Hematopoietic multipotent progenitor cell treated with erythropoietin and hydrocortisone succinate and interleukin-3 and kit ligand, for 15 days (in vitro differentiated cells): ENCODE measurements around the gene ABHD12.

Experiments used
- DNase-seq: peaks from one replicate; pipeline ENCODE4 v3.0.0-alpha.2; 2015; ENCODE audit warnings: low spot score

Gene ABHD12

DNA sequence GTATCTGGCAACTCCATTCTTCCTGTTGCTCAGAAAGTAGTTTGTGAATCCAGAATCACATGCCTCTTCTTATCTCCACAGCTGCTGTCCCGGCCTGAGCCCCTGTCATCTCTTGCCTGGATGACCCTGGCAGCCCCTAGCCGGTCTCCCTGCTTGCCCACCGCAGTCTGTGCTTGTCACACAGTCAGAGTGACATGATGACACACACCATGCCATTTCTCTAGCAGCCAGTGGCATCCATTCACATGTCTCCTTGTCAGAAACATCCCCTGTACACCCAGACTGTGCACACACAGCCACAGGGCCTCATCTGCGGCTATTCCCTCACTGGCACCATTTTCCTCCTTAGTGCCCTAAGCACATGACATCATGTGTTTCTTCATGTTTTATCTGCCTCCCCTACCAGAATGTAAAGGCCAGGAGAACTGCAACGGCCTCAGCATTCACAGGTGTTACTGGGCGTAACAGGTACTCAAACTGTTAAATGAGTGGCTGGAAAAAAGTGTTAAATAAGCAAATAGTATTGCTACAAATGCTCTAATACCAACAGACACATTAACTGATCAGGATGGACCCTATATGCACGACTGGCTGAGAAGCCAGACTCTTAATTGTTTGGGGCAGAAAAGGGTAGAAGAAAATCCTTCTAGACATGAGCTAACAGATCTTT lies 9.6 kb downstream of the ABHD12 start:
- no peak for DNase-seq

- no peak for DNase-seq
Observed at GRCh38 chr20:25378884-25379733, 11.5 kb downstream of the ABHD12 start.

DNA sequence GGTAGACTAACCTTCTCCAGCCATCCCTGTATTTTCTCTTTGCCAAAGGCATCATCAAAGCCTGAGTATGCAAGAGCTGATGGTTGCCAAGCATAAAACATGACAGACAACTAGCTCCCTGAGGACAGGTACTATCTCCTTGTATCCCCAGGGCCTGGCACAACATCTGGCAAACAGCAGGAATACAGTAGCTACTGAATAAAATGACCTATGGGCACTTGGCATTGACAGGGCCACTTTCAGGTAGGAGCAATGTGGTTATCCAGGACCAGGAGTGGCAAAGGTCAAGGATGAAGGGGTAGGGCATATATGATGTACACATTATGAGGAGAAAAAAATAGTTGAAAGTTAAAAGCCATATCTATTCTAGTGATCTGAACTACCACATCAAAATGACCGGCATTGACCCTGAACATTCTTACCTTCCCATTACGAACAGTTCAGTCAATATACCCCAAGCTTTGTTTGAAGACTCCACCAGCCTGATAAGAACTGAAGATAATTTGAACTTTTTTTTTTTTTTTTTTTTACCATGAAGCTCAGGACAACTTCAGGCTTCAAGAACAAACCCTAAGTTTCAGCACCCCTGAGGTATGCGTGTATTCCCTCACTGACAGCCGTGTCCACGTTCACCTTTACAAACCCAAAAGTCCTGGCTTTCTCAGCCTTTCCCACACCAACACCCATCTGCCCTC lies 12.3 kb downstream of the ABHD12 start:
- no peak for DNase-seq

DNA sequence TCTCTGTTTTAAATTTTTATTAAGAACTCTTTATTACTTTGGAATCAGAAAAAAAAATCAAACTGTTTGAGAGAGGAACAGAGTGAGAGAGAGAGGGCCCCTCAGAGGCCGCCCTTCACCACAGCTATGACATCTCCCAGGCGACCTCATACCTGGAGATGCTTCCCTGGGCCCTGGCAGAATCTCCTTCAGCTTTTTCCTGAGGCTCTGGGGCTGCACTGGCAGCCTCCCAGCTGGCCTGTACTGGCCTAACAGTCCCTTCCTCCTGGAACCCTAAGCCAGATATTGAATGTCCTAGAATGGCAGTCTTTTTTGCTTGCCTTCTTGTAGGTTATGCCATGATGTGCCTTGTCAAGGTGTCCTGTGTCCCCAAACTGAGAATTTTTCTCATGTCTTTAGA lies 13.7 kb downstream of the ABHD12 start:
- DNase-seq: no peak

DNA sequence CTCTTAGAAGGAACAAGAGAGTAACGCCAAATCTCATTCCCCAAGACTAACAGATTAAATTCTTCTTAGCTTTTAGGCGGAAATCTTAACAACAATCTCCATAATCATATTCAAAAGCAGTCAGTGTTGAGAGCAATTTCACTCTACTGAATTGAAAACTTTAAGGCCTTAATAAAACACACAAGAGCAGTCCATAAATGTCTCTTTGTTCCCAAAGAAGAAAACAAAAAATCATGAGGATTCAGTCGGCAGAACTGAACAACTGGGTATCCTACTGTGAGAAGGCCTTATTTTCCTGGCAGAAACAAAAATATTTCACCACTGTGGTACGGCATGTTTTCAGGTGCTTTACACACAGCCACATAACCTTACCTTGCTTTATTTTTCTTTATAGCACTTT lies 14.4 kb downstream of the ABHD12 start:
- no peak for DNase-seq

DNA sequence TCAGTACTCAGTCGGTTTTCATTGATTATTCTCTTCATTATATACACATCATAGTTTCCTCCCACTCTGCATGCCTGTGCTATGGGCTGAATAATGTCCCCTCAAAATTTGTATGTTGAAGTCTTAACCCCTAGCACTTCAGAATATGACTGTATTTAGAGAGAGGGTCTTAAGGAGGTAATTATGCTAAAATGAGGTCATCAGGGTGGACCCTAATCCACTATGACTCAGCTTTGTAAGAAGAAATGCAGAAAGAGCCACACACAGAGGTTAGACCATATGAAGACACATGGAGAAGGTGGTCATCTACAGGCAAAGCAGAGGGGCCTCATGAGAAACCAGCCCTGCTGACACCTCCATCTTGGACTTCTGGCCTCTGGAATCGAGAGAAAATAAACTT lies 15.8 kb downstream of the ABHD12 start:
- no peak for DNase-seq

- DNase-seq: no peak
Observed at GRCh38 chr20:25372584-25373336, 17.9 kb downstream of the ABHD12 start.

- DNase-seq: no peak
Observed at GRCh38 chr20:25369971-25370370, 20.7 kb downstream of the ABHD12 start.

DNA sequence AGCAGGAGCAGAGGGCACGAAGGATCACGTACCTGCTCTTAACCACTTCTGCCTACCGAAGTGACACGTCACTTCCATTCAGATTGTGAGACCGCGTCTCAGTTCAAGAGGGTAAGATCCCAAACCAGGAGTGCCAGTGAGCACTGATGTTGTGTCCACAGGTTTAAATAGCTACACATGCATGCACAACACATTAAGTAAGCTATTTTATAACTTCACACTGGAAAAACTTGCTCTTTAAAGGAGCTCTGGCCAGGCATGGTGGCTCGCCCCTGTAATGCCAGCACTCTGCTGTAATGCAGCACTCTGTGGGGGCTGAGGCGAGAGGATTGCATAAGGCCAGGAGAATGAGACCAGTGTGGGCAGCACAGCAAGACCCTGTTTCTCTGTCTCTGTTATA lies 21.1 kb downstream of the ABHD12 start:
- no peak for DNase-seq

DNA sequence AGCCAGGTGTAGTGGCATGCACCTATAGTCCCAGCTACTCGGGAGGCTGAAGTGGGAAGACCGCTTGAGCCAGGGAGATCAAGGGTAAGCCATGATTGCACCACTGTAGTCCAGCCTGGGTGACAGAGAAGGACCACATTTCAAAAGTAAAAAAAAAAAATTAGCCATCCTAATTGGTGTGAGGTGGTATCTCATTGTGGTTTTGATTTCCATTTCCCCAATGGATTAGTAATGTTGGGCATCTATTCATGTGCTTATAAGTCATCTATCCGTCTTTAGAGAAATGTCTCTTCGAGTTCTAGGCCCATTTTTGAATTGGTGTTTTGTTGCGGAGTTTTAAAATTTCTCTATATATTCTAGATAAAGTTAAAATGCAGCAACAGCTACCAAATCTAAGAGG lies 21.7 kb downstream of the ABHD12 start:
- DNase-seq: no peak

- DNase-seq: no peak
Observed at GRCh38 chr20:25368526-25368925, 22.1 kb downstream of the ABHD12 start.

- DNase-seq: no peak
Observed at GRCh38 chr20:25364879-25365699, 25.5 kb downstream of the ABHD12 start.

DNA sequence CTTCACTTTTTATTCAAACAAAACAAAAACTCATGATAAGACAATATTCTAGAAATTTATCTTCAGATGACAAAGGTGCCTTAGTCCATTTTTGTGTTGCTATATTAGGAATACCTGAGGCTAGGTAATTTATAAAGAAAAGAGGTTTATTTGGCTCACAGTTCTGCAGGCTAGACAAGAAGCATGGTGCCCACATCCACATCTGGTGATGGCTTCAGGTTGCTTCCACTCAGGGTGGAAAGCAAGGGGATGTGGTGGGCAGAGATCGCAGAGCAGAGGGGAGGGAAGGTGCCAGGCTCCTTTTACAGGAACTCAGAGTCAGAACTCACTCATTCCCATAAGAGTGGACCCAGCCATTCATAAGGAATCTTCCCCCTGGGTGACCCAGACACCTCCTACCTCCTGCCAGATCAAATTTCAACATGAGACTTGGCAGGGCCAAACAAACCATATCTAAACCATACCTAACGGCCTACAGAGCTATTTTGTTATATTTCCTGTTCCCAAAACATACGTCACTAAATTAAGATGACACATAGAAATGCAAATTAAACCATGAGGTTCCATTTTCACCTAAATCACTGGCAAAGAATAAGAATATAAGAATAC lies 26.4 kb downstream of the ABHD12 start:
- DNase-seq: no peak

GRCh38 chr20:25361287-25361683 lies 29.4 kb downstream of the ABHD12 start:
- no peak for DNase-seq

GRCh38 chr20:25360631-25361286 lies 29.9 kb downstream of the ABHD12 start:
- no peak for DNase-seq

DNA sequence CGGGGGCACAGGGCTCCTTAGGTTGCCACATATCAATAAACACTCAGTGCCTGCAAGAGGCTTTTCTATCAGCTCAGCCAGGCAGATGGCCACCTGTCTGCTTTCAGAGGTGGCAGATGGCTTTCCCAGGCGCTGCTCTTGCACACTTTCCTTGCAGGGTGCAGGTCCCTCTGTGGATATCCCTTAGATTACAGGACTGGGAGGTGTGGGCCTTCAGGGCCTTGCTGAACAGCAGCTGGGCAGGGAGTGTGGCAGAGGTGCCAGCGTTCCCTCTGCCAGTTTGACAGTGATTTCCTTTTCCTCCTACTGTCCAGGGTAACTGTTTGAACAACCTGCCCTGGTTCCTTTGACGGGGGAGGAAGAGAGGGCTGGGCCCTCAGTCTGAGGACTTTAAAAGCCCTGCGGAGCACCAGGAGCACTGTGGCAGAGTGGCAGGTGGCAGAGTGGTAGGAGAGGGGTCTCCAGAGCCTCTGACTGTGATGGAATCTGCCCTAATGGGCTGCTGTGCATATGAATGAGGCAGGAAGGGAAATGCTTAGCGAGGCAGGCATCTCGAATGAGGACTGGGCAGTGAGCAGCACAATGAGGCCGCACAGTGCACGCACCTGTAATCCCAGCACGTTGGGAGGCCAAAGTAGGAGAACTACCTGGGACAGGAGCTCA lies 34.2 kb downstream of the ABHD12 start:
- no peak for DNase-seq

- no peak for DNase-seq
Observed at GRCh38 chr20:25355866-25356265, 34.8 kb downstream of the ABHD12 start.

DNA sequence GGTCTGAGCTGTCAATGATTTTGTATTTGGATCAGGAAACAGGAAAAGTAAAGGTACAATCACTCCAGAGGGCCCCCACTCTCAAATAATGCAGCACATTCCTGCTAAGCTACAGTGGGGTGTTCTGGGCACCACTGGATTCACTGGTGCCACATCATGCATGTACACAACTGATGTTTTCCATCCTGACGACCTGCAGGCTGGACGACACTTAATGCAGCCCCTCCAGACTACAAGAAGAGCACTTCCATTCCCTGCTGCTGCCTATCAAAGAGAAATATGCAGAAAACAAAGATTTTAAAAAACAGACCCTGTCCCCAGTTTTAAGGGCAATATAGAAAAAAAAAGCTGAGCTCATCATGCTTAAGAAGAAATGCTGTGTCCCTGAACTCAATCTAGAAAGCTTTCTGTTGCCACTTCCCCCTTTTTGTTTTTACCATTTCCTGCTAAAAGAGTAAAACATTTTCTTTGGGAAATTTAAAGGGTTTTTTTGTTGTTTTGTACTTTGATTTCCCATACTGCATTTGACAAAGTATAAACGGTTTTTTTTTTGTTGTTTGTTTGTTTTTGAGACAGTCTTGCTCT lies 35.5 kb downstream of the ABHD12 start:
- DNase-seq: no peak
